ENCODE measurements around the gene ENTPD3. TPM values are rescaled to one million over a fixed set of nuclear protein-coding genes. Genes with fewer than 3 reads are reported as not detected.
"Not testable (repeated sequence)": the region's sequence is repeated elsewhere in the genome, so short reads cannot be mapped to it uniquely, and the experiment has no call there.

Gene ENTPD3
- total RNA-seq, 1 experiment from 2014 or later = not detected

GRCh38 chr3:40461161-40461560, 74.2 kb downstream of the ENTPD3 start:
- Histone ChIP-seq H3K4me3 (ENCODE audit: insufficient read depth, low read depth, low read length) (no peak overlapping the region), H3K36me3 (replicated peaks; ENCODE audit: control insufficient read depth, insufficient read depth, low read length) (peaks cover 37% of the 10 kb centered on the region), H3K27me3 (ENCODE audit: control insufficient read depth, insufficient read depth, low read length) (no peaks in the 10 kb centered on the region)
- DNase-seq = no peak

- not testable (repeated sequence) for H3K4me3 ChIP-seq (ENCODE audit: insufficient read depth, low read depth, low read length); DNase-seq; H3K27me3 ChIP-seq (ENCODE audit: control insufficient read depth, insufficient read depth, low read length)
- H3K36me3 ChIP-seq (replicated peaks; ENCODE audit: control insufficient read depth, insufficient read depth, low read length) = peaks cover 37% of the 10 kb centered on the region
Observed at GRCh38 chr3:40462838-40463237, 75.9 kb downstream of the ENTPD3 start.

GRCh38 chr3:40463579-40463978, 76.6 kb downstream of the ENTPD3 start:
- Histone ChIP-seq H3K4me3 (ENCODE audit: insufficient read depth, low read depth, low read length) (no peak overlapping the region), H3K36me3 (replicated peaks; ENCODE audit: control insufficient read depth, insufficient read depth, low read length) (peaks cover 31% of the 10 kb centered on the region), H3K27me3 (ENCODE audit: control insufficient read depth, insufficient read depth, low read length) (no peaks in the 10 kb centered on the region)
- no peak for DNase-seq

GRCh38 chr3:40464339-40465110, 77.5 kb downstream of the ENTPD3 start:
- DNase-seq = no peak
- Histone ChIP-seq H3K4me3 (ENCODE audit: insufficient read depth, low read depth, low read length) (no peak overlapping the region), H3K36me3 (replicated peaks; ENCODE audit: control insufficient read depth, insufficient read depth, low read length) (peaks cover 24% of the 10 kb centered on the region), H3K27me3 (ENCODE audit: control insufficient read depth, insufficient read depth, low read length) (no peaks in the 10 kb centered on the region)

GRCh38 chr3:40465111-40465407, 78.1 kb downstream of the ENTPD3 start:
- Histone ChIP-seq H3K36me3 (replicated peaks; ENCODE audit: control insufficient read depth, insufficient read depth, low read length) (peaks cover 24% of the 10 kb centered on the region), H3K27me3 (ENCODE audit: control insufficient read depth, insufficient read depth, low read length) (no peaks in the 10 kb centered on the region), H3K4me3 (ENCODE audit: insufficient read depth, low read depth, low read length) (no peak overlapping the region)
- DNase-seq = peak; percentile 52

- Histone ChIP-seq H3K36me3 (replicated peaks; ENCODE audit: control insufficient read depth, insufficient read depth, low read length) (peaks cover 21% of the 10 kb centered on the region), H3K4me3 (ENCODE audit: insufficient read depth, low read depth, low read length) (no peak overlapping the region), H3K27me3 (ENCODE audit: control insufficient read depth, insufficient read depth, low read length) (no peaks in the 10 kb centered on the region)
- DNase-seq = no peak
Observed at GRCh38 chr3:40465456-40465855, 78.5 kb downstream of the ENTPD3 start.

- Histone ChIP-seq H3K27me3 (ENCODE audit: control insufficient read depth, insufficient read depth, low read length) (no peaks in the 10 kb centered on the region), H3K4me3 (ENCODE audit: insufficient read depth, low read depth, low read length) (no peak overlapping the region), H3K36me3 (replicated peaks; ENCODE audit: control insufficient read depth, insufficient read depth, low read length) (peaks cover 7% of the 10 kb centered on the region)
- no peak for DNase-seq
Observed at GRCh38 chr3:40468018-40468417, 81.0 kb downstream of the ENTPD3 start.

GRCh38 chr3:40470701-40471100, 83.7 kb downstream of the ENTPD3 start:
- DNase-seq = no peak
- Histone ChIP-seq H3K36me3 (replicated peaks; ENCODE audit: control insufficient read depth, insufficient read depth, low read length) (no peaks in the 10 kb centered on the region), H3K27me3 (ENCODE audit: control insufficient read depth, insufficient read depth, low read length) (no peaks in the 10 kb centered on the region), H3K4me3 (ENCODE audit: insufficient read depth, low read depth, low read length) (no peak overlapping the region)

- peak; percentile 83 for DNase-seq
- H3K36me3 ChIP-seq (replicated peaks; ENCODE audit: control insufficient read depth, insufficient read depth, low read length) = no peaks in the 10 kb centered on the region
- H3K4me3 ChIP-seq (ENCODE audit: insufficient read depth, low read depth, low read length) = peak within 1 kb of the TSS; percentile 58
- H3K27me3 ChIP-seq (ENCODE audit: control insufficient read depth, insufficient read depth, low read length) = no peaks in the 10 kb centered on the region
Observed at GRCh38 chr3:40476478-40477470, 89.8 kb downstream of the ENTPD3 start, which contains the start of gene ZNF619. Gene ZNF619, plus strand, starts transcription at chr3:40477122. Its CDS starts 858 bp downstream, at chr3:40477980.

GRCh38 chr3:40477666-40478065, 90.7 kb downstream of the ENTPD3 start:
- DNase-seq = peak; percentile 42
- no peaks in the 10 kb centered on the region for H3K27me3 ChIP-seq (ENCODE audit: control insufficient read depth, insufficient read depth, low read length)
- H3K4me3 ChIP-seq (ENCODE audit: insufficient read depth, low read depth, low read length) = peak overlapping the region; percentile 58
- H3K36me3 ChIP-seq (replicated peaks; ENCODE audit: control insufficient read depth, insufficient read depth, low read length) = no peaks in the 10 kb centered on the region

Other genes starting within 250 kb of the ENTPD3 start
- gene EIF1B, start 77.5 kb upstream of the ENTPD3 start, total RNA-seq (2014; rRNA removed; shearing (Covaris generic)) = 16.0 and 17.3 TPM in 2 replicates
- gene RPL14, start 70.2 kb downstream of the ENTPD3 start, total RNA-seq (2014; rRNA removed; shearing (Covaris generic)) = 348 and 451 TPM in 2 replicates
- 2.2 and 5.3 TPM in 2 replicates for gene ZNF619, start 89.9 kb downstream of the ENTPD3 start, total RNA-seq (2014; rRNA removed; shearing (Covaris generic))
- 5.6 and 8.8 TPM in 2 replicates for gene ZNF620, start 118.9 kb downstream of the ENTPD3 start, total RNA-seq (2014; rRNA removed; shearing (Covaris generic))
- gene ZNF621, start 137.8 kb downstream of the ENTPD3 start, total RNA-seq (2014; rRNA removed; shearing (Covaris generic)) = 6.4 and 9.4 TPM in 2 replicates

Data from H7 (cell line).